ENCODE data around the gene BCAT1. TPM values are rescaled to one million over a fixed set of nuclear protein-coding genes. Genes with fewer than 3 reads are reported as not detected.

Gene BCAT1
- total RNA-seq, 2 donors from 2014 or later: 4.2 to 7.4 TPM

DNA sequence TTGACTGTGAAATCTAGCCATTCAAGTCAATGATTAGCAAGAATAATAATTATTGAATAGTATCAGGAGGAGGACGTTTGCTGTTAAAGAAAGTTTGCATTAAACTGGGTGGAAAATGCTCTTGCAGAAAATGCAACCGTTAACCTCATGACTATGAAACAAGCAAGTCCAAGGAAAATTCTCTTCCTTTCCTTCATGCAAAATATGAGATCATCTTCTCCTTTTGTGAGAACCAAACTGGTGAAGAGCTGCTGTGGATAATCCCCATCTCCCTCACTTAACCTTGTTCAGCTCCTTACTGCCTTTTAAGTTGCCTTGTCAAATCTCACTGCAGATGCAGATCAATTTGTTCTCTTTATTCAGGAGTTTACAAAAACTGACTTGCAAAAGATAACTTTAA is 142.5 kb downstream of the BCAT1 start:
- intact Hi-C loops (cut with DNase I): no loop called here
- no peak for DNase-seq
- no peak overlapping the region for H3K4me3 ChIP-seq
- TF ChIP-seq, protein P1, sequence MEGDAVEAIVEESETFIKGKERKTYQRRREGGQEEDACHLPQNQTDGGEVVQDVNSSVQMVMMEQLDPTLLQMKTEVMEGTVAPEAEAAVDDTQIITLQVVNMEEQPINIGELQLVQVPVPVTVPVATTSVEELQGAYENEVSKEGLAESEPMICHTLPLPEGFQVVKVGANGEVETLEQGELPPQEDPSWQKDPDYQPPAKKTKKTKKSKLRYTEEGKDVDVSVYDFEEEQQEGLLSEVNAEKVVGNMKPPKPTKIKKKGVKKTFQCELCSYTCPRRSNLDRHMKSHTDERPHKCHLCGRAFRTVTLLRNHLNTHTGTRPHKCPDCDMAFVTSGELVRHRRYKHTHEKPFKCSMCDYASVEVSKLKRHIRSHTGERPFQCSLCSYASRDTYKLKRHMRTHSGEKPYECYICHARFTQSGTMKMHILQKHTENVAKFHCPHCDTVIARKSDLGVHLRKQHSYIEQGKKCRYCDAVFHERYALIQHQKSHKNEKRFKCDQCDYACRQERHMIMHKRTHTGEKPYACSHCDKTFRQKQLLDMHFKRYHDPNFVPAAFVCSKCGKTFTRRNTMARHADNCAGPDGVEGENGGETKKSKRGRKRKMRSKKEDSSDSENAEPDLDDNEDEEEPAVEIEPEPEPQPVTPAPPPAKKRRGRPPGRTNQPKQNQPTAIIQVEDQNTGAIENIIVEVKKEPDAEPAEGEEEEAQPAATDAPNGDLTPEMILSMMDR (IDR thresholded peaks at IDR 0.05): no peak
- H3K27ac ChIP-seq: no peak overlapping the region
- H3K27me3 ChIP-seq: no peaks in the 10 kb centered on the region
- no peaks in the 10 kb centered on the region for H3K36me3 ChIP-seq
- no peaks in the 10 kb centered on the region for H3K9me3 ChIP-seq
- no peak overlapping the region for H3K9ac ChIP-seq (ENCODE audit: low read depth in 2 of 2, low read length in 2 of 2)
- H3K4me1 ChIP-seq: no peaks in the 10 kb centered on the region

DNA sequence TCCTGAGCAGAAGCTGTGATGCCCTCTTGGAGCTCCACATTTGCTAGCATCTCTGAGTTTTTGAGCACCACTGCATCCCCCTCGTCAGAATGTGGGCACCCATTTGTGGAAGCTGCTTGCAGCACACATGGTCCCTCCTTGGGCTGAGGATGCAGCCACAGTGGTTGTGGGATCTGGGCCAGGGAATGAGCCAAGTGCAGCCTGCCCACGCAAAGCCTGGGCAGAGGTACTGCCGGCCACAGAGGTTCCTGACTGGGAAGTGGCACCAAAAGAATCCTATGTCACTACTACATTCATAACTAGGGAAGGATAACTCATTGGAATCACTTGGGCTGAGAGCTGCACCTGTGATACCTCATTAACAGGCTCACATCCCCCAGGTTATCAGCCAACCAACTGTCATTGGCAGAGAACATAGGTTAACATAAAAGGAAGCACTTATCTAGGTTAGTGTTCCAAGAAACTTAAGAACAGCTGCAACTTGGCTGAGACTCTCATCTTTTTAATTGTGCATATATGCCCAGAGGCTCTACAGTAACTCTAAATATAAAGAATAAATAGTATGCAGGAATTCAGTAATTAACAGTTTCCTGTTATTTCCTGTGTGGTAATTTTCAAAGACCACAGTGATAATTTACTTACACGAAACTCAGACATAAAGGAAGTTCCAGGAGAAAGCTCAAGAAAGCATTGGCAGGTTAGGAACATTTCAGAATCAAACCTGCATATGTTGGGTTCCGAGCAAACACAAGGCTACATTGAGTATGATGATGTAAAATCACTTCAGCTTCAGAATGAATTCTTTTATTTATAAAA is 145.3 kb downstream of the BCAT1 start:
- Histone ChIP-seq H3K27ac (no peak overlapping the region), H3K9ac (ENCODE audit: low read depth in 2 of 2, low read length in 2 of 2) (no peak overlapping the region), H3K4me1 (no peaks in the 10 kb centered on the region), H3K27me3 (no peaks in the 10 kb centered on the region), H3K4me3 (no peak overlapping the region), H3K36me3 (no peaks in the 10 kb centered on the region), H3K9me3 (no peaks in the 10 kb centered on the region)
- TF ChIP-seq, protein P1 (IDR thresholded peaks at IDR 0.05): no peak
- intact Hi-C loops (cut with DNase I): no loop called here
- no peak for DNase-seq

DNA sequence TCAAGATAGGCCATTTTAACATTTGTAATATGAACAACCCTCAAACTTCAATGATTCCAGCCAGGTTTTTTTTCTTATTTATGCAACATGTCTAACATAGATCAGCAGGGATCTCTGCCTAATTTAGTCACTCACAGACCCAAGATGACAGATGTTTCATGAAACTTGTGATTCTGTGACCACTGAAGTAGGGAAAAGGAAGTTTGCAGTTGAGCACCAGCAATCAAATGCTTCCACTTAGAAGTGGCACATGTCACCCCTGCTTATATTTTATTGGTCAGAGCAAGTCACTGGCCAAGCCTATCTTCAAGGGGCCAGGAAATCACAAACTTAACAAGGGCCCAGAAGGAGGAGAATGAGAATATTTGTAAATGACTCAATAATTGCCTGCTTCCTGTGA is 150.6 kb downstream of the BCAT1 start:
- Histone ChIP-seq H3K9ac (ENCODE audit: low read depth in 2 of 2, low read length in 2 of 2) (no peak overlapping the region), H3K9me3 (no peaks in the 10 kb centered on the region), H3K4me1 (no peaks in the 10 kb centered on the region), H3K27me3 (no peaks in the 10 kb centered on the region), H3K27ac (no peak overlapping the region), H3K36me3 (no peaks in the 10 kb centered on the region), H3K4me3 (no peak overlapping the region)
- no peak for DNase-seq
- TF ChIP-seq, protein P1 (IDR thresholded peaks at IDR 0.05): no peak
- intact Hi-C loops (cut with DNase I): no loop called here

DNA sequence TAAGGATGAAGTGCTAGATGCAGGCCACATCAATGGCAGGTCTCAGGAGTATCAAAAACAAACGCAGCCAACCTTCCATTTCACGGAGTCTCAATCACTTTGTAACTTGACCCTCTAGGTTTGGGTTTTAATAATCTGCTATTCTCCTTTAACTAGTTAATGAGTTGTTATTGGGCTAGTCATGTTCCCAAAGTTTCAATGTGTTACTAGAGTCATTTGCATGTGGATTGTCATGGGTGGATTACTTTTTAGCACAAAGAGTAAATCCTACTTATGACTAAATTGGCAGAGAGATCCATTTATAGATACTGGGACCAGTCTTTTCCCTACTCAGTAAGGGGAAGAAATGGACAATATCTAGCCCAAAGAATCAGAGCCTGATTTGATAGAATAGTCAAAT is 151.0 kb downstream of the BCAT1 start:
- Histone ChIP-seq H3K9ac (ENCODE audit: low read depth in 2 of 2, low read length in 2 of 2) (no peak overlapping the region), H3K4me3 (no peak overlapping the region), H3K27me3 (no peaks in the 10 kb centered on the region), H3K9me3 (no peaks in the 10 kb centered on the region), H3K27ac (no peak overlapping the region), H3K36me3 (no peaks in the 10 kb centered on the region), H3K4me1 (no peaks in the 10 kb centered on the region)
- no peak for DNase-seq
- TF ChIP-seq, protein P1 (IDR thresholded peaks at IDR 0.05): no peak
- intact Hi-C loops (cut with DNase I): no loop called here

DNA sequence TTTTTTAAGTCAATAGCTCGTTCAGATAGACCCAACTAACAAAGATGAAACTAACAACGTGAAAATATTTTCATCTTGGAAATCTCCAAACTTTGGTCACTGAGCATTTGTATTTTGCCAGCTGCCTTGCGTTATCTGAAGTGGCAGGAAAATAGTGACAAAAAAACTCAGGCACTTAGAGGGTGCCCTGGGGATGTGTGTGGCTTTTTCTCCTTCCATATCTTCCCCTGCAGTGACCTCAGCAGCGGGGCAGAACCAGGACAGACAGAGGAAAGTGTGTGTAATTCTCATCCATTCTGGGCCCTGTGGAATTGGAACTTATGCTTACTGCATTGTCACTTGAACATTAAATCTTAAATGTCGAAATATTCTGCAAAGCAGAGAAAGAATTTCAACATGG is 152.0 kb downstream of the BCAT1 start:
- TF ChIP-seq, protein P1 (IDR thresholded peaks at IDR 0.05): no peak
- H3K27me3 ChIP-seq: no peaks in the 10 kb centered on the region

More for the DNA sequence above, 152.0 kb downstream of the BCAT1 start:
- no peaks in the 10 kb centered on the region for H3K9me3 ChIP-seq
- no peak overlapping the region for H3K4me3 ChIP-seq
- no peak for DNase-seq
- intact Hi-C loops (cut with DNase I): no loop called here
- no peak overlapping the region for H3K9ac ChIP-seq (ENCODE audit: low read depth in 2 of 2, low read length in 2 of 2)
- no peaks in the 10 kb centered on the region for H3K36me3 ChIP-seq
- H3K4me1 ChIP-seq: no peaks in the 10 kb centered on the region
- H3K27ac ChIP-seq: no peak overlapping the region

Data from colonic mucosa (tissue), 4 donors.